HEK293 (cell line): ENCODE measurements around the gene PRKAB1.

Source experiments
- CTCF ChIA-PET: fragments of 350-600 bp; formaldehyde crosslinking; extraction: SDS; loops from one replicate; lab custom pipeline; 2021; ENCODE audit warnings: antibody characterized with exemption; lab: Yijun Ruan, JAX
- POLR2A ChIA-PET: fragments of 300-600 bp; formaldehyde crosslinking; extraction: SDS; loops from one replicate; lab custom pipeline; 2020; ENCODE audit warnings: antibody characterized with exemption, inconsistent platforms; lab: Yijun Ruan, JAX
- H3K27ac ChIP-seq: fragments of 200-500 bp; sonication (Bioruptor generic); 2 replicates; pipeline ENCODE4 v1.5.1; 2014; ENCODE audit warnings: low read depth, low read length, control low read depth, inconsistent platforms; ENCODE audit errors: extremely low read depth
- H3K36me3 ChIP-seq, 2 experiments: fragments of 200-500 bp in 1 of 2; sonication (Bioruptor generic) in 1 of 2; 1 replicate in 1 of 2; 2 replicates in 1 of 2; pipeline ENCODE4 v1.5.1; 2014 to 2017; ENCODE audit warnings: inconsistent platforms in 2 of 2, low read length in 2 of 2; ENCODE audit not compliant: control insufficient read depth in 2 of 2, insufficient read depth in 1 of 2
- H3K4me1 ChIP-seq: fragments of 200-500 bp; sonication (Bioruptor generic); 2 replicates; pipeline ENCODE4 v1.5.1; 2014; ENCODE audit warnings: mild to moderate bottlenecking, low read length, inconsistent platforms; ENCODE audit not compliant: control insufficient read depth, insufficient read depth
- H3K4me3 ChIP-seq: 2 replicates; pipeline ENCODE4 v1.5.1; 2011; ENCODE audit warnings: low read depth, mild to moderate bottlenecking, control low read depth, low read length, moderate library complexity
- H3K9me3 ChIP-seq: fragments of 200-500 bp; sonication (Bioruptor generic); 2 replicates; pipeline ENCODE4 v1.5.1; 2014; ENCODE audit warnings: low read depth, low read length, inconsistent platforms; ENCODE audit not compliant: control insufficient read depth, insufficient read depth
- FEZF1 ChIP-seq: fragments of 450-650 bp; formaldehyde crosslinking; IDR thresholded peaks from 2 replicates; pipeline ENCODE4 v1.5.1; 2016; ENCODE audit warnings: missing biosample characterization, missing genetic modification characterization
- GLIS1 ChIP-seq: fragments of 450-650 bp; formaldehyde crosslinking; IDR thresholded peaks from 2 replicates; pipeline ENCODE4 v1.5.1; 2016; ENCODE audit warnings: missing biosample characterization, missing genetic modification characterization
- MZF1 ChIP-seq: fragments of 450-650 bp; formaldehyde crosslinking; IDR thresholded peaks from 2 replicates; pipeline ENCODE4 v1.5.1; 2017; ENCODE audit warnings: missing biosample characterization, missing genetic modification characterization, borderline replicate concordance
- SCRT2 ChIP-seq: fragments of 450-650 bp; formaldehyde crosslinking; IDR thresholded peaks from 2 replicates; pipeline ENCODE4 v1.5.1; 2016; ENCODE audit warnings: missing biosample characterization, missing genetic modification characterization
- WT1 ChIP-seq: fragments of 450-650 bp; formaldehyde crosslinking; IDR thresholded peaks from 2 replicates; pipeline ENCODE4 v1.5.1; 2016; ENCODE audit warnings: missing biosample characterization, missing genetic modification characterization
- YY1 ChIP-seq: fragments of 450-650 bp; formaldehyde crosslinking; IDR thresholded peaks from 2 replicates; pipeline ENCODE4 v1.5.1; 2018; ENCODE audit warnings: missing biosample characterization, missing genetic modification characterization
- YY2 ChIP-seq: fragments of 450-650 bp; formaldehyde crosslinking; IDR thresholded peaks from 2 replicates; pipeline ENCODE4 v1.5.1; 2016; ENCODE audit warnings: missing biosample characterization, missing genetic modification characterization
- ZBTB48 ChIP-seq: fragments of 450-650 bp; formaldehyde crosslinking; IDR thresholded peaks from 2 replicates; pipeline ENCODE4 v1.5.1; 2016; ENCODE audit warnings: missing biosample characterization, missing genetic modification characterization
- ZFP69B ChIP-seq: fragments of 450-650 bp; formaldehyde crosslinking; IDR thresholded peaks from 2 replicates; pipeline ENCODE4 v1.5.1; 2016; ENCODE audit warnings: missing biosample characterization, missing genetic modification characterization
- ZNF146 ChIP-seq: fragments of 450-650 bp; formaldehyde crosslinking; IDR thresholded peaks from 2 replicates; pipeline ENCODE4 v1.5.1; 2016; ENCODE audit warnings: missing biosample characterization, missing genetic modification characterization
- ZNF335 ChIP-seq: fragments of 450-650 bp; formaldehyde crosslinking; conservative IDR thresholded peaks from 2 replicates; pipeline ENCODE4 v1.5.1; 2016; ENCODE audit warnings: missing biosample characterization, missing genetic modification characterization
- ZNF416 ChIP-seq: fragments of 450-650 bp; formaldehyde crosslinking; IDR thresholded peaks from 2 replicates; pipeline ENCODE4 v1.5.1; 2016; ENCODE audit warnings: missing biosample characterization, missing genetic modification characterization
- ZNF530 ChIP-seq: fragments of 450-650 bp; formaldehyde crosslinking; IDR thresholded peaks from 2 replicates; pipeline ENCODE4 v1.5.1; 2016; ENCODE audit warnings: low read depth, missing biosample characterization, missing genetic modification characterization
- ZNF626 ChIP-seq: fragments of 450-650 bp; sonication (Bioruptor Pico); formaldehyde crosslinking; IDR thresholded peaks from 2 replicates; pipeline ENCODE4 v1.5.1; 2018; ENCODE audit warnings: missing biosample characterization, missing genetic modification characterization, inconsistent platforms
- ZNF639 ChIP-seq: fragments of 450-650 bp; formaldehyde crosslinking; IDR thresholded peaks from 2 replicates; pipeline ENCODE4 v1.5.1; 2016; ENCODE audit warnings: missing biosample characterization, missing genetic modification characterization
- ZNF654 ChIP-seq: fragments of 450-650 bp; formaldehyde crosslinking; IDR thresholded peaks from 2 replicates; pipeline ENCODE4 v1.5.1; 2016; ENCODE audit warnings: low read depth, missing biosample characterization, missing genetic modification characterization
- ZNF701 ChIP-seq: fragments of 450-650 bp; formaldehyde crosslinking; IDR thresholded peaks from 2 replicates; pipeline ENCODE4 v1.5.1; 2016; ENCODE audit warnings: missing biosample characterization, missing genetic modification characterization
- ZNF76 ChIP-seq: fragments of 450-650 bp; formaldehyde crosslinking; IDR thresholded peaks from 2 replicates; pipeline ENCODE4; 2016; ENCODE audit warnings: low read depth, missing biosample characterization, missing genetic modification characterization, borderline replicate concordance
- ZNF777 ChIP-seq: fragments of 450-650 bp; formaldehyde crosslinking; IDR thresholded peaks from 2 replicates; pipeline ENCODE4 v1.5.1; 2017; ENCODE audit warnings: missing biosample characterization, missing genetic modification characterization, borderline replicate concordance
- TF ChIP-seq, protein P1 (sequence below): fragments of 450-650 bp; formaldehyde crosslinking; IDR thresholded peaks from 2 replicates; pipeline ENCODE4 v1.5.1; 2016; ENCODE audit warnings: missing biosample characterization, missing genetic modification characterization
- TF ChIP-seq, protein P2 (sequence below): fragments of 450-650 bp; formaldehyde crosslinking; IDR thresholded peaks from 2 replicates; pipeline ENCODE4 v1.5.1; 2016; ENCODE audit warnings: missing biosample characterization, missing genetic modification characterization

PRKAB1 gene

GRCh38 chr12:119693511-119693910, 25.6 kb downstream of the PRKAB1 start:
- Histone ChIP-seq H3K9me3 (no peaks in the 10 kb centered on the region), H3K4me3 (no peak overlapping the region), H3K36me3 (peaks cover 13 to 35% of the 10 kb centered on the region in 2 experiments), H3K27ac (no peak overlapping the region), H3K4me1 (peaks cover 7% of the 10 kb centered on the region; the same call in 1 of the 2 replicates)
- TF ChIP-seq MZF1 (tag by site-specific recombination): no peak
- CTCF ChIA-PET: no interaction called here
- POLR2A ChIA-PET: no interaction called here

GRCh38 chr12:119694111-119694510, 26.2 kb downstream of the PRKAB1 start:
- no peak for TF ChIP-seq ZNF639
- no peak for TF ChIP-seq ZNF146
- TF ChIP-seq SCRT2 (tag by site-specific recombination): peak; percentile 34; the same call in 1 of the 2 replicates
- TF ChIP-seq ZNF701 (tag by site-specific recombination): no peak
- TF ChIP-seq YY1: no peak
- TF ChIP-seq ZNF416: no peak
- TF ChIP-seq ZNF76 (tag by site-specific recombination): no peak
- TF ChIP-seq, all 188 proteins: peak for 1
- CTCF ChIA-PET: interaction anchor here (0.9 to 1.2 kb wide), 2 partner anchors 13 to 87 kb away, joined by 4 to 6 read pairs; no protein-coding TSS in a partner anchor

DNA sequence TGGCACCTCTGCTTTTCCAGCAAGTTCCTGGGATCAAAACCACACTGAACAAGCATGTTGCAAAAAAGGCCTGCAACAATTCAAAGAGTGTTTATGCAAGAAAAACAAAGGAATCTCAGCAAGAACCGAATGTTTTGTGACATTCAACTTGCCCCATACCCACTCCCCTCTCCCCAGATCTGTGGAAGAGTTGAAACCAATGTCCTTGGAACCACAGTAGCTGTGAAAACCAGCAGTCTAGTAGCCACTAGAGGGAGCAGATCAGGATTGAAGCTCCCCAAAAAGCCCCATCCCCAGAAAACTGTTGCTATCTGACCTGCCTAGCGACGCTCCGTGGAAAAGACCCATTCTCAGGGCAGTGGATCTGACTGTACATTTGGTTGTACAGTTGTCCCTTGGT, 27.1 kb downstream of the PRKAB1 start:
- no peak overlapping the region for H3K27ac ChIP-seq
- ChIA-PET CTCF (interaction anchor here (0.5 to 1.2 kb wide), 9 partner anchors 8 to 1408 kb away, joined by 3 to 6 read pairs (median 3); partner anchors contain the start of gene PRKAB1), POLR2A (no interaction called here)
- peaks cover 11 to 36% of the 10 kb centered on the region in 2 experiments for H3K36me3 ChIP-seq
- TF ChIP-seq SCRT2 (tag by site-specific recombination): peak; percentile 51; the same call in 1 of the 2 replicates
- TF ChIP-seq, protein P1, sequence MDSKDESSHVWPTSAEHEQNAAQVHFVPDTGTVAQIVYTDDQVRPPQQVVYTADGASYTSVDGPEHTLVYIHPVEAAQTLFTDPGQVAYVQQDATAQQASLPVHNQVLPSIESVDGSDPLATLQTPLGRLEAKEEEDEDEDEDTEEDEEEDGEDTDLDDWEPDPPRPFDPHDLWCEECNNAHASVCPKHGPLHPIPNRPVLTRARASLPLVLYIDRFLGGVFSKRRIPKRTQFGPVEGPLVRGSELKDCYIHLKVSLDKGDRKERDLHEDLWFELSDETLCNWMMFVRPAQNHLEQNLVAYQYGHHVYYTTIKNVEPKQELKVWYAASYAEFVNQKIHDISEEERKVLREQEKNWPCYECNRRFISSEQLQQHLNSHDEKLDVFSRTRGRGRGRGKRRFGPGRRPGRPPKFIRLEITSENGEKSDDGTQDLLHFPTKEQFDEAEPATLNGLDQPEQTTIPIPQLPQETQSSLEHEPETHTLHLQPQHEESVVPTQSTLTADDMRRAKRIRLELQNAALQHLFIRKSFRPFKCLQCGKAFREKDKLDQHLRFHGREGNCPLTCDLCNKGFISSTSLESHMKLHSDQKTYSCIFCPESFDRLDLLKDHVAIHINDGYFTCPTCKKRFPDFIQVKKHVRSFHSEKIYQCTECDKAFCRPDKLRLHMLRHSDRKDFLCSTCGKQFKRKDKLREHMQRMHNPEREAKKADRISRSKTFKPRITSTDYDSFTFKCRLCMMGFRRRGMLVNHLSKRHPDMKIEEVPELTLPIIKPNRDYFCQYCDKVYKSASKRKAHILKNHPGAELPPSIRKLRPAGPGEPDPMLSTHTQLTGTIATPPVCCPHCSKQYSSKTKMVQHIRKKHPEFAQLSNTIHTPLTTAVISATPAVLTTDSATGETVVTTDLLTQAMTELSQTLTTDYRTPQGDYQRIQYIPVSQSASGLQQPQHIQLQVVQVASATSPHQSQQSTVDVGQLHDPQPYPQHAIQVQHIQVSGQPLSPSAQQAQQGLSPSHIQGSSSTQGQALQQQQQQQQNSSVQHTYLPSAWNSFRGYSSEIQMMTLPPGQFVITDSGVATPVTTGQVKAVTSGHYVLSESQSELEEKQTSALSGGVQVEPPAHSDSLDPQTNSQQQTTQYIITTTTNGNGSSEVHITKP (tag by site-specific recombination): peak; percentile 41; the same call in 1 of the 2 replicates
- no peak for TF ChIP-seq WT1 (tag by site-specific recombination)
- peaks cover 7% of the 10 kb centered on the region; the same call in 1 of the 2 replicates for H3K4me1 ChIP-seq
- H3K9me3 ChIP-seq: no peaks in the 10 kb centered on the region
- no peak overlapping the region for H3K4me3 ChIP-seq

More at GRCh38 chr12:119694111-119694510, 26.2 kb downstream of the PRKAB1 start:
- Histone ChIP-seq H3K27ac (no peak overlapping the region), H3K36me3 (peaks cover 17 to 31% of the 10 kb centered on the region in 2 experiments), H3K4me3 (no peak overlapping the region), H3K9me3 (no peaks in the 10 kb centered on the region), H3K4me1 (peaks cover 7% of the 10 kb centered on the region; the same call in 1 of the 2 replicates)
- POLR2A ChIA-PET: no interaction called here

DNA sequence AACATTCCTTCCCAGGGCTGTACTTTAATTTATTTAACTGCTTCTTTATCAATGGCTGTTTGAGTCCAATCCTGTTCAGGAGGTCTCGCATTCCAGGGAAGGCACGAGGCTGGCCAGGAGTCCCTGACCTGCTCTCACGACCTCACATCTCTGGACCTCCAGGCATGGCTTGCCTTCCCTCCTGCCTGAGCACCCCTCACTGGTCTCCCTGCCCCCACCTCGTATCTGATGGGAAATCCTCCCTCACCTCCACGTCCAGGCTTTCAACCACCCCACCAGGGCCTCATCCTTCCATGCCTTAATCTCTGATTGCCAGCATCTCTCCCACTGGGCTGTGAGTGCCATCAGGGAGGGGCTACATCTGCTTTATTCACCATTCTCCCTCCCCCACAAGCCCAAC, 29.0 kb downstream of the PRKAB1 start:
- POLR2A ChIA-PET: no interaction called here
- H3K4me1 ChIP-seq: peaks cover 7% of the 10 kb centered on the region; the same call in 1 of the 2 replicates
- CTCF ChIA-PET: no interaction called here
- peaks cover 15 to 40% of the 10 kb centered on the region in 2 experiments for H3K36me3 ChIP-seq
- TF ChIP-seq ZNF654 (tag by site-specific recombination) (no peak), YY2 (tag by site-specific recombination) (no peak), FEZF1 (tag by site-specific recombination) (no peak), ZBTB48 (tag by site-specific recombination) (no peak), ZNF777 (no peak), ZFP69B (tag by site-specific recombination) (no peak), GLIS1 (tag by site-specific recombination) (no peak), ZNF530 (tag by site-specific recombination) (no peak), ZNF335 (tag by site-specific recombination) (no peak), ZNF626 (no peak)
- TF ChIP-seq, protein P2, sequence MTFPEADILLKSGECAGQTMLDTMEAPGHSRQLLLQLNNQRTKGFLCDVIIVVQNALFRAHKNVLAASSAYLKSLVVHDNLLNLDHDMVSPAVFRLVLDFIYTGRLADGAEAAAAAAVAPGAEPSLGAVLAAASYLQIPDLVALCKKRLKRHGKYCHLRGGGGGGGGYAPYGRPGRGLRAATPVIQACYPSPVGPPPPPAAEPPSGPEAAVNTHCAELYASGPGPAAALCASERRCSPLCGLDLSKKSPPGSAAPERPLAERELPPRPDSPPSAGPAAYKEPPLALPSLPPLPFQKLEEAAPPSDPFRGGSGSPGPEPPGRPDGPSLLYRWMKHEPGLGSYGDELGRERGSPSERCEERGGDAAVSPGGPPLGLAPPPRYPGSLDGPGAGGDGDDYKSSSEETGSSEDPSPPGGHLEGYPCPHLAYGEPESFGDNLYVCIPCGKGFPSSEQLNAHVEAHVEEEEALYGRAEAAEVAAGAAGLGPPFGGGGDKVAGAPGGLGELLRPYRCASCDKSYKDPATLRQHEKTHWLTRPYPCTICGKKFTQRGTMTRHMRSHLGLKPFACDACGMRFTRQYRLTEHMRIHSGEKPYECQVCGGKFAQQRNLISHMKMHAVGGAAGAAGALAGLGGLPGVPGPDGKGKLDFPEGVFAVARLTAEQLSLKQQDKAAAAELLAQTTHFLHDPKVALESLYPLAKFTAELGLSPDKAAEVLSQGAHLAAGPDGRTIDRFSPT (tag by site-specific recombination): no peak
- no peak overlapping the region for H3K27ac ChIP-seq
- H3K9me3 ChIP-seq: no peaks in the 10 kb centered on the region
- no peak overlapping the region for H3K4me3 ChIP-seq
